DND-41 (cell line): ENCODE results near the gene PCDHGA9.
"Not testable (repeated sequence)": the region's sequence is repeated elsewhere in the genome, so short reads cannot be mapped to it uniquely, and the experiment has no call there.

Experiments
- ATAC-seq: fragments of 200-7000 bp; cut with Tn5 transposase; 3 replicates; pipeline ENCODE4 v1.9.1; 2021; ENCODE audit warnings: low read depth; ENCODE audit not compliant: insufficient read depth
- DNase-seq: peaks from one replicate; pipeline ENCODE4 v3.0.0-alpha.2; 2020
- H2AFZ ChIP-seq: 2 replicates; pipeline ENCODE4 v1.6.0; 2012; ENCODE audit warnings: low read depth, low read length
- H3K27ac ChIP-seq: 2 replicates; pipeline ENCODE4 v1.5.1; 2012; ENCODE audit warnings: low read length, inconsistent platforms
- H3K27me3 ChIP-seq: fragments of 200-600 bp; sonication (generic); 2 replicates; pipeline ENCODE4 v1.6.0; 2012; ENCODE audit warnings: low read length, mild to moderate bottlenecking, inconsistent platforms; ENCODE audit not compliant: insufficient read depth, poor library complexity
- H3K36me3 ChIP-seq: 2 replicates; pipeline ENCODE4 v1.5.1; 2012; ENCODE audit warnings: low read length, inconsistent platforms; ENCODE audit not compliant: insufficient read depth
- H3K4me1 ChIP-seq: 2 replicates; pipeline ENCODE4 v1.5.1; 2012; ENCODE audit warnings: mild to moderate bottlenecking, low read length; ENCODE audit not compliant: insufficient read depth
- H3K4me2 ChIP-seq: 2 replicates; pipeline ENCODE4 v1.6.0; 2012; ENCODE audit warnings: mild to moderate bottlenecking, moderate library complexity, low read length, inconsistent platforms; ENCODE audit not compliant: insufficient read depth
- H3K4me3 ChIP-seq, 2 experiments: fragments of 200-600 bp in 1 of 2; shearing (Covaris generic) in 1 of 2; 2 replicates each; pipeline ENCODE4 v1.5.1; 2012 to 2016; ENCODE audit warnings: inconsistent platforms in 2 of 2, low read length in 2 of 2, mild to moderate bottlenecking in 2 of 2, low read depth in 1 of 2, moderate library complexity in 1 of 2
- H3K79me2 ChIP-seq: 2 replicates; pipeline ENCODE4 v1.6.0; 2012; ENCODE audit warnings: low read length, inconsistent platforms; ENCODE audit not compliant: insufficient read depth
- H3K9ac ChIP-seq: 2 replicates; pipeline ENCODE4 v1.6.0; 2012; ENCODE audit warnings: low read depth, mild to moderate bottlenecking, inconsistent platforms, low read length, moderate library complexity
- H3K9me3 ChIP-seq: 2 replicates; pipeline ENCODE4 v1.5.1; 2012; ENCODE audit warnings: low read length, moderate library complexity, mild to moderate bottlenecking, inconsistent platforms; ENCODE audit not compliant: insufficient read depth, severe bottlenecking
- H4K20me1 ChIP-seq: 2 replicates; pipeline ENCODE4 v1.6.0; 2012; ENCODE audit warnings: low read length; ENCODE audit not compliant: insufficient read depth
- CTCF ChIP-seq: IDR thresholded peaks from 2 replicates; pipeline ENCODE4 v1.5.1; 2012; ENCODE audit warnings: borderline replicate concordance, low read length, moderate library complexity, mild to moderate bottlenecking; ENCODE audit not compliant: poor library complexity, severe bottlenecking; ENCODE audit errors: extremely low read depth
- EZH2 ChIP-seq: IDR thresholded peaks from 3 replicates; pipeline ENCODE4 v1.6.1; 2012; ENCODE audit warnings: borderline replicate concordance, low read depth, mild to moderate bottlenecking, moderate library complexity, low read length, inconsistent platforms; ENCODE audit not compliant: severe bottlenecking

PCDHGA9 gene

GRCh38 chr5:141412854-141413539 lies 10.4 kb downstream of the PCDHGA9 start, which contains the start of gene PCDHGA10:
Gene PCDHGA10, plus strand, starts transcription at chr5:141412987. Its CDS starts 189 bp downstream, at chr5:141413176.
- H3K27me3 ChIP-seq = no peaks in the 10 kb centered on the region
- H3K4me3 ChIP-seq = no peak within 1 kb of the TSS
- TF ChIP-seq CTCF (peak; percentile 65), EZH2 (no peak)
- H3K36me3 ChIP-seq = no peaks in the 10 kb centered on the region
- no peaks in the 10 kb centered on the region for H3K79me2 ChIP-seq
- peak within 1 kb of the TSS; percentile 49 for H2AFZ ChIP-seq
- peak; percentile 50 for DNase-seq
- peak; percentile 80 for ATAC-seq
- H3K27ac ChIP-seq = no peak within 1 kb of the TSS
- no peaks in the 10 kb centered on the region for H3K4me1 ChIP-seq
- H4K20me1 ChIP-seq = no peaks in the 10 kb centered on the region
- no peak within 1 kb of the TSS for H3K9ac ChIP-seq
- H3K4me2 ChIP-seq = no peak within 1 kb of the TSS
- H3K9me3 ChIP-seq = no peaks in the 10 kb centered on the region

- no peak overlapping the region for H3K4me3 ChIP-seq
- no peak overlapping the region for H3K4me2 ChIP-seq
- H3K4me1 ChIP-seq = no peaks in the 10 kb centered on the region
- no peaks in the 10 kb centered on the region for H3K79me2 ChIP-seq
- H3K9ac ChIP-seq = no peak overlapping the region
- no peak overlapping the region for H3K27ac ChIP-seq
- H3K36me3 ChIP-seq = no peaks in the 10 kb centered on the region
- ATAC-seq (no peak), DNase-seq (no peak)
- H3K27me3 ChIP-seq = no peaks in the 10 kb centered on the region
- TF ChIP-seq CTCF (no peak), EZH2 (no peak)
- H3K9me3 ChIP-seq = no peaks in the 10 kb centered on the region
- H2AFZ ChIP-seq = no peak overlapping the region
- H4K20me1 ChIP-seq = no peaks in the 10 kb centered on the region
Measured at GRCh38 chr5:141413540-141414069, 11.0 kb downstream of the PCDHGA9 start.

- H3K4me1 ChIP-seq, H3K27me3 ChIP-seq, ATAC-seq, H4K20me1 ChIP-seq, H3K27ac ChIP-seq, H2AFZ ChIP-seq, H3K36me3 ChIP-seq, H3K9ac ChIP-seq, H3K4me2 ChIP-seq, DNase-seq, H3K4me3 ChIP-seq, H3K79me2 ChIP-seq, H3K9me3 ChIP-seq: not testable (repeated sequence)
Measured at GRCh38 chr5:141414548-141415274, 12.1 kb downstream of the PCDHGA9 start.

GRCh38 chr5:141415275-141415618 lies 12.7 kb downstream of the PCDHGA9 start:
- H3K9me3 ChIP-seq = not testable (repeated sequence)

More at GRCh38 chr5:141415275-141415618, 12.7 kb downstream of the PCDHGA9 start:
- not testable (repeated sequence) for H3K79me2 ChIP-seq, DNase-seq, H3K27me3 ChIP-seq, H3K4me1 ChIP-seq, H2AFZ ChIP-seq, H3K9ac ChIP-seq, ATAC-seq, H3K27ac ChIP-seq, H4K20me1 ChIP-seq, H3K36me3 ChIP-seq, H3K4me3 ChIP-seq, H3K4me2 ChIP-seq
